Epithelial cell of proximal tubule (primary cell): ENCODE data around the gene SHOX. TPM values are rescaled to one million over a fixed set of nuclear protein-coding genes. Genes with fewer than 3 reads are reported as not detected.
"Not testable (repeated sequence)": the region's sequence is repeated elsewhere in the genome, so short reads cannot be mapped to it uniquely, and the experiment has no call there.

Experiments used
- DNase-seq: peaks from one replicate; pipeline ENCODE4 v3.0.0-alpha.2; 2011; ENCODE audit warnings: low read depth
- H3K4me3 ChIP-seq: 2 replicates; pipeline ENCODE4 v1.5.1; 2011; ENCODE audit warnings: low read depth, mild to moderate bottlenecking, low read length
- total RNA-seq: library from RNA; depleted of rRNA; stranded (reverse); fragments of >200 nt; gene quantifications from 2 replicates; pipeline ENCODE4 v1.2.3, GENCODE V29; 2015
- TF ChIP-seq, protein P1 (sequence below): conservative IDR thresholded peaks from 2 replicates; pipeline ENCODE4 v1.5.1; 2012; ENCODE audit warnings: low read depth, mild to moderate bottlenecking, low read length

SHOX gene
- total RNA-seq = not detected in 2 replicates

DNA sequence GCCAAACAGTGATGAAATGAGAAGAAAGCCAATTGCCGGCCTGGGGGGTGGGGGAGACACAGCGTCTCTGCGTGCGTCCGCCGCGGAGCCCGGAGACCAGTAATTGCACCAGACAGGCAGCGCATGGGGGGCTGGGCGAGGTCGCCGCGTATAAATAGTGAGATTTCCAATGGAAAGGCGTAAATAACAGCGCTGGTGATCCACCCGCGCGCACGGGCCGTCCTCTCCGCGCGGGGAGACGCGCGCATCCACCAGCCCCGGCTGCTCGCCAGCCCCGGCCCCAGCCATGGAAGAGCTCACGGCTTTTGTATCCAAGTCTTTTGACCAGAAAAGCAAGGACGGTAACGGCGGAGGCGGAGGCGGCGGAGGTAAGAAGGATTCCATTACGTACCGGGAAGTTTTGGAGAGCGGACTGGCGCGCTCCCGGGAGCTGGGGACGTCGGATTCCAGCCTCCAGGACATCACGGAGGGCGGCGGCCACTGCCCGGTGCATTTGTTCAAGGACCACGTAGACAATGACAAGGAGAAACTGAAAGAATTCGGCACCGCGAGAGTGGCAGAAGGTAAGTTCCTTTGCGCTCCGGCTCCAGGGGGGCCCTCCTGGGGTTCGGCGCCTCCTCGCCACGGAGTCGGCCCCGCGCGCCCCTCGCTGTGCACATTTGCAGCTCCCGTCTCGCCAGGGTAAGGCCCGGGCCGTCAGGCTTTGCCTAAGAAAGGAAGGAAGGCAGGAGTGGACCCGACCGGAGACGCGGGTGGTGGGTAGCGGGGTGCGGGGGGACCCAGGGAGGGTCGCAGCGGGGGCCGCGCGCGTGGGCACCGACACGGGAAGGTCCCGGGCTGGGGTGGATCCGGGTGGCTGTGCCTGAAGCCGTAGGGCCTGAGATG is at the start of gene SHOX:
SHOX (plus strand) TSS at position 180 of the 885 bp plus-strand sequence; CDS start at position 287, 107 bp downstream.
- TF ChIP-seq, protein P1, sequence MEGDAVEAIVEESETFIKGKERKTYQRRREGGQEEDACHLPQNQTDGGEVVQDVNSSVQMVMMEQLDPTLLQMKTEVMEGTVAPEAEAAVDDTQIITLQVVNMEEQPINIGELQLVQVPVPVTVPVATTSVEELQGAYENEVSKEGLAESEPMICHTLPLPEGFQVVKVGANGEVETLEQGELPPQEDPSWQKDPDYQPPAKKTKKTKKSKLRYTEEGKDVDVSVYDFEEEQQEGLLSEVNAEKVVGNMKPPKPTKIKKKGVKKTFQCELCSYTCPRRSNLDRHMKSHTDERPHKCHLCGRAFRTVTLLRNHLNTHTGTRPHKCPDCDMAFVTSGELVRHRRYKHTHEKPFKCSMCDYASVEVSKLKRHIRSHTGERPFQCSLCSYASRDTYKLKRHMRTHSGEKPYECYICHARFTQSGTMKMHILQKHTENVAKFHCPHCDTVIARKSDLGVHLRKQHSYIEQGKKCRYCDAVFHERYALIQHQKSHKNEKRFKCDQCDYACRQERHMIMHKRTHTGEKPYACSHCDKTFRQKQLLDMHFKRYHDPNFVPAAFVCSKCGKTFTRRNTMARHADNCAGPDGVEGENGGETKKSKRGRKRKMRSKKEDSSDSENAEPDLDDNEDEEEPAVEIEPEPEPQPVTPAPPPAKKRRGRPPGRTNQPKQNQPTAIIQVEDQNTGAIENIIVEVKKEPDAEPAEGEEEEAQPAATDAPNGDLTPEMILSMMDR = no peak
- no peak for DNase-seq
- H3K4me3 ChIP-seq = no peak within 1 kb of the TSS

DNA sequence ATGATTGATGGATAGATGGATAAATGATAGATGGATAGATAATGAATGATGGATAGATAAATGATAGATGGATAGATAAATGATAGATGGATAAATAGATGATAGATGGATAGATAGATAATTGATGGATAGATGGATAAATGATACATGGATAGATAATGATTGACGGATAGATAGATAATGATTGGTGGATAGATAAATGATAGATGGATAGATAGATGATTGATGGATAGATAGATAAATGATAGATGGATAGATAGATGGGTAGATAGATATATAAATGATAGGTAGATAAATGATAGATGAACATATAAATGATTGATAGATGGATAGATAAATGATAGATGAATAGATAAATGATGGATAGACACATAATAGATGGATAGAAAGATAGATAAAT is 49.5 kb upstream of the SHOX start:
- TF ChIP-seq, protein P1 = no peak

DNA sequence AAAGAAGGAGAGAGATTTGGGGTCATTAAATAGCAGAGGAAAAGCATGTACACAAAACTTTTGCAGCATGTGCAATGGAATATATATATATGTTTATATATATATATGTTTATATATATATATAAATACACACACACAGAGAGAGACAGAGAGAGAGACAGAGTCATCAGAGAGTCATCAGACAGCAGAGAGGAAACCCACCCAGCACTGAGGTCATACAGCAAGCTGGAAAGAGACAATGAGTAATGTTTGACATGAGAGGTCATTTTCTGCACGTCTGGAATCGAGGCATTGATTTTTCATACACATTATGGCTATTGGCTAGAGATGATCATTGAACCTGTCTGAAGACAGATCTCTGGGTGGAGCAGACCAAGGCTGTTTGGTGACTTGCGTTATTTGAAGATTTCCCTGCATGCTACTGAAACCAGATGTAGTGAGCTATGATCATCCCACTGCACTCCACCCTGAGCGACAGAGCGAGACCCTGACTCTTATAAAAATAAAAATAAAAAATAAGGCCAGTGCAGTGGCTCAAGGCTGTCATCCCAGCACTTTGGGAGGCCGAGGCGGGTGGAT is 48.8 kb upstream of the SHOX start:
- no peak for DNase-seq
- no peak overlapping the region for H3K4me3 ChIP-seq
- TF ChIP-seq, protein P1 = no peak

More for the DNA sequence above, 49.5 kb upstream of the SHOX start:
- no peak for DNase-seq
- no peak overlapping the region for H3K4me3 ChIP-seq

DNA sequence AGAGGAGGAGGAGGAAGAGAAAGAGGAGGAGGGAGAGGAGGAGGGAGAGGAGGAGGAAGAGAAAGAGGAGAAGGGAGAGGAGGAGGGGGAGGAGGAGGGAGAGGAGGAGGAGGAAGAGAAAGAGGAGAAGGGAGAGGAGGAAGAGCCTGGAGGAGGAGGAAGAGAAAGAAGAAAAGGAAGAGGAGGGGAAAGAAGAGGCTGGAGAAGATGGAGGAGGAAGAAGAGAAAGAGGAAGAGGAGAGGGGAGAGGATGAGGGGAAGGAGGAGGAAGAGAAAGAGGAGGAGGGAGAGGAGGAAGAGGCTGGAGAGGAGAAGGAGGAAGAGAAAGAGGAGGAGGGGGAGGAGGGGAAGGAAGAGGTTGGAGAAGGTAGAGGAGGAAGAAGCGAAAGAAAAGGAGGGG is 46.0 kb upstream of the SHOX start:
- DNase-seq = no peak
- H3K4me3 ChIP-seq = no peak overlapping the region
- TF ChIP-seq, protein P1 = no peak

DNA sequence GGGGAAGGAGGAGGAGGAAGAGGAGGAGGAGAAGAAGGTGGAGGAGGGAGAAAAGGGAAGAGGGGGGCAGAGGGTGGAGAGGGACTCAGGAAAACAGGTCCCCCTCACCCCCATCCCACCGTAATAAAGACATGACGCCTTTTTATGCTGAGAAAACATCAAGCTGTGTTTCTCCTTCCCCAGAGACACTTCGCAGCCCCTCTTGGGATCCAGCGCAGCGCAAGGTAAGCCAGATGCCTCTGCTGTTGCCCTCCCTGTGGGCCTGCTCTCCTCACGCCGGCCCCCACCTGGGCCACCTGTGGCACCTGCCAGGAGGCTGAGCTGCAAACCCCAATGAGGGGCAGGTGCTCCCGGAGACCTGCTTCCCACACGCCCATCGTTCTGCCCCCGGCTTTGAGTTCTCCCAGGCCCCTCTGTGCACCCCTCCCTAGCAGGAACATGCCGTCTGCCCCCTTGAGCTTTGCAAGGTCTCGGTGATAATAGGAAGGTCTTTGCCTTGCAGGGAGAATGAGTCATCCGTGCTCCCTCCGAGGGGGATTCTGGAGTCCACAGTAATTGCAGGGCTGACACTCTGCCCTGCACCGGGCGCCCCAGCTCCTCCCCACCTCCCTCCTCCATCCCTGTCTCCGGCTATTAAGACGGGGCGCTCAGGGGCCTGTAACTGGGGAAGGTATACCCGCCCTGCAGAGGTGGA is 45.3 kb upstream of the SHOX start:
- no peak for DNase-seq
- TF ChIP-seq, protein P1 = no peak
- H3K4me3 ChIP-seq = no peak overlapping the region

DNA sequence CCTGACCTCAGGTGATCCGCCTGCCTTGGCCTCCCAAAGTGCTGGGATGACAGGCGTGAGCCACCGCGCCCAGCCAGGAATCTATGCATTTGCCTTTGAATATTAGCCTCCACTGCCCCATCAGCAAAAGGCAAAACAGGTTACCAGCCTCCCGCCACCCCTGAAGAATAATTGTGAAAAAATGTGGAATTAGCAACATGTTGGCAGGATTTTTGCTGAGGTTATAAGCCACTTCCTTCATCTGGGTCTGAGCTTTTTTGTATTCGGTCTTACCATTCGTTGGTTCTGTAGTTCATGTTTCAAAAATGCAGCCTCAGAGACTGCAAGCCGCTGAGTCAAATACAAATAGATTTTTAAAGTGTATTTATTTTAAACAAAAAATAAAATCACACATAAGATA is 44.2 kb upstream of the SHOX start:
- DNase-seq = no peak
- no peak overlapping the region for H3K4me3 ChIP-seq
- TF ChIP-seq, protein P1 = no peak

DNA sequence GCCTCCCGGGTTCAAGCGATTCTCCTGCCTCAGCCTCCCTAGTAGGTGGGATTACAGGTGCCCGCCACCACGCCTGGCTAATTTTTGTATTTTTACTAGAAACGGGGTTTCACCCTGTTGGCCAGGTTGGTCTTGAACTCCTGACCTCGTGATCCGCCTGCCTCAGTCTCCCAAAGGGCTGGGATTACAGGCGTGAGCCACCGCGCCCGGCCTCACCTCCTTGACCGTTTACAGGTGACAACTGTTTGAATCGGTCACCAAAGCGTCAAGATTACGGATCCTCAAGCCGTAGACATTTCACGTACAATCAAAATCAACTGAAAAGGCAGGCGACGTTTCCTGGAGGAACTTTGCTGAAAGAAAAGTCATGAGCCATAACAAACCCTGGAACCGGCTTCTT is 41.3 kb upstream of the SHOX start:
- DNase-seq, H3K4me3 ChIP-seq: not testable (repeated sequence)
